Limb (tissue), 2 donors: ENCODE data around the gene CSTF2T.

ENCODE experiments used
- DNase-seq, 2 donors: peaks; one replicate each; pipeline ENCODE4 v3.0.0-alpha.2; 2016; ENCODE audit errors: extremely low spot score in 2 of 2

The CSTF2T gene

GRCh38 chr10:51651063-51651462 lies 48.3 kb downstream of the CSTF2T start:
- no peak for DNase-seq

- DNase-seq = no peak
Measured at GRCh38 chr10:51649064-51649463, 50.3 kb downstream of the CSTF2T start.
